A673 (cell line): ENCODE measurements around the gene ABHD1. TPM values are rescaled to one million over a fixed set of nuclear protein-coding genes. Genes with fewer than 3 reads are reported as not detected.

ENCODE experiments used
- BruUV-seq: library from RNA; stranded (reverse); fragments of 400-500 nt; replicated peaks from 2 replicates; lab custom pipeline; 2021; lab: Mats Ljungman, UMichigan
- CTCF ChIA-PET: fragments of 300-600 bp; sonication (Branson Sonifier 250); formaldehyde crosslinking; loops from one replicate; lab custom pipeline; 2022; ENCODE audit warnings: antibody characterized with exemption; lab: Charles Lee
- POLR2A ChIA-PET: fragments of 300-600 bp; sonication (Branson Sonifier 250); formaldehyde crosslinking; loops from one replicate; lab custom pipeline; 2022; ENCODE audit warnings: antibody characterized with exemption; ENCODE audit not compliant: low non-redundant PET; lab: Charles Lee
- DNase-seq: peaks from one replicate; pipeline ENCODE4 v3.0.0-alpha.2; 2015; ENCODE audit warnings: low spot score
- H3K27ac ChIP-seq: fragments of 200-600 bp; sonication (generic); 2 replicates; pipeline ENCODE4 v1.5.1; 2016; ENCODE audit warnings: mixed run types, low read depth, mild to moderate bottlenecking, mixed read lengths, antibody characterized with exemption, low read length; ENCODE audit not compliant: poor library complexity, severe bottlenecking
- H3K27me3 ChIP-seq: fragments of 200-600 bp; sonication (generic); replicated peaks from 2 replicates; pipeline ENCODE4 v1.6.1; 2017; ENCODE audit warnings: mixed run types, low read depth, mild to moderate bottlenecking, mixed read lengths, antibody characterized with exemption, low read length; ENCODE audit not compliant: insufficient read depth, poor library complexity
- H3K36me3 ChIP-seq: fragments of 200-600 bp; sonication (generic); 2 replicates; pipeline ENCODE4 v1.6.1; 2016; ENCODE audit warnings: mixed run types, mild to moderate bottlenecking, mixed read lengths, antibody characterized with exemption, low read length; ENCODE audit not compliant: insufficient read depth, poor library complexity, severe bottlenecking
- H3K4me1 ChIP-seq: fragments of 200-600 bp; sonication (generic); 2 replicates; pipeline ENCODE4 v1.6.1; 2017; ENCODE audit warnings: mixed run types, mild to moderate bottlenecking, mixed read lengths, antibody characterized with exemption, low read length; ENCODE audit not compliant: insufficient read depth, poor library complexity, severe bottlenecking
- H3K4me3 ChIP-seq: fragments of 200-600 bp; sonication (generic); 2 replicates; pipeline ENCODE4 v1.5.1; 2016; ENCODE audit warnings: low read depth, mixed run types, mild to moderate bottlenecking, mixed read lengths, low read length; ENCODE audit not compliant: poor library complexity, severe bottlenecking
- H3K9me3 ChIP-seq: fragments of 200-600 bp; sonication (generic); 2 replicates; pipeline ENCODE4 v1.6.1; 2016; ENCODE audit warnings: mixed run types, low read depth, mild to moderate bottlenecking, mixed read lengths, antibody characterized with exemption, low read length; ENCODE audit not compliant: poor library complexity, severe bottlenecking
- EZH2 ChIP-seq: fragments of 200-600 bp; sonication (generic); IDR thresholded peaks from 2 replicates; pipeline ENCODE4 v1.6.1; 2017; ENCODE audit warnings: borderline replicate concordance, low read depth, mild to moderate bottlenecking, mixed read lengths, antibody characterized with exemption, low read length; ENCODE audit not compliant: poor library complexity, severe bottlenecking
- intact Hi-C: fragments of 100-400 bp; cut with micrococcal nuclease; formaldehyde crosslinking; loops from one replicate; pipeline ENCODE4 v1.10.0; 2022; ENCODE audit not compliant: unreplicated experiment
- total RNA-seq: library from RNA; stranded (reverse); gene quantifications from 2 replicates; pipeline ENCODE4 v1.2.3, GENCODE V29; 2021
- TF ChIP-seq, protein P1 (sequence below): fragments of 300-800, 200-600 bp; sonication (generic); conservative IDR thresholded peaks from 2 replicates; pipeline ENCODE4 v1.5.1; 2017; ENCODE audit warnings: low read depth, mild to moderate bottlenecking, antibody characterized with exemption, low read length, moderate library complexity, mixed read lengths

ABHD1 gene
- total RNA-seq, 1 experiment from 2014 or later: not detected

DNA sequence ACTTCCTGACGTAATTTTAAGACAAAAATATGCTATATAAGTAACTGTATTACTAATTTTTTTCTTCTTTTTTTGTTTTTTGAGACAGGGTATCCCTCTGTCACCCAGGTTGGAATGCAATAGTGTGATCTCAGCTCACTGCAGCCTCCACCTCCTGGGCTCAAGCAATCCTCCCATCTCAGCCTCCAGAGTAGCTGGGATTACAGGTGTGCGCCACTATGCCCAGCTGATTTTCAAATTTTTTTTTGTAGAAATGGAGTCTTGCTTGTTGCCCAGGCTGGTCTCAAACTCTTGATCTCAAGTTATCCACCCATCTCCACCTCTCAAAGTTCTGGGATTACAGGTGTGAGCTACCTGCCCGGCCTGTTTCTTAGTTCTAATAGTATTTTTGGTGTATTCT is 54.9 kb downstream of the ABHD1 start:
- Histone ChIP-seq H3K4me3 (no peak overlapping the region), H3K27ac (no peak overlapping the region), H3K4me1 (peaks cover 10% of the 10 kb centered on the region), H3K9me3 (no peaks in the 10 kb centered on the region), H3K36me3 (no peaks in the 10 kb centered on the region), H3K27me3 (no peaks in the 10 kb centered on the region)
- no peak for DNase-seq
- TF ChIP-seq, protein P1, sequence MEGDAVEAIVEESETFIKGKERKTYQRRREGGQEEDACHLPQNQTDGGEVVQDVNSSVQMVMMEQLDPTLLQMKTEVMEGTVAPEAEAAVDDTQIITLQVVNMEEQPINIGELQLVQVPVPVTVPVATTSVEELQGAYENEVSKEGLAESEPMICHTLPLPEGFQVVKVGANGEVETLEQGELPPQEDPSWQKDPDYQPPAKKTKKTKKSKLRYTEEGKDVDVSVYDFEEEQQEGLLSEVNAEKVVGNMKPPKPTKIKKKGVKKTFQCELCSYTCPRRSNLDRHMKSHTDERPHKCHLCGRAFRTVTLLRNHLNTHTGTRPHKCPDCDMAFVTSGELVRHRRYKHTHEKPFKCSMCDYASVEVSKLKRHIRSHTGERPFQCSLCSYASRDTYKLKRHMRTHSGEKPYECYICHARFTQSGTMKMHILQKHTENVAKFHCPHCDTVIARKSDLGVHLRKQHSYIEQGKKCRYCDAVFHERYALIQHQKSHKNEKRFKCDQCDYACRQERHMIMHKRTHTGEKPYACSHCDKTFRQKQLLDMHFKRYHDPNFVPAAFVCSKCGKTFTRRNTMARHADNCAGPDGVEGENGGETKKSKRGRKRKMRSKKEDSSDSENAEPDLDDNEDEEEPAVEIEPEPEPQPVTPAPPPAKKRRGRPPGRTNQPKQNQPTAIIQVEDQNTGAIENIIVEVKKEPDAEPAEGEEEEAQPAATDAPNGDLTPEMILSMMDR: no peak
- no peak for TF ChIP-seq EZH2
- intact Hi-C loops: no loop called here
- ChIA-PET POLR2A (no interaction called here), CTCF (no interaction called here)
- no TSS peak for BruUV-seq

DNA sequence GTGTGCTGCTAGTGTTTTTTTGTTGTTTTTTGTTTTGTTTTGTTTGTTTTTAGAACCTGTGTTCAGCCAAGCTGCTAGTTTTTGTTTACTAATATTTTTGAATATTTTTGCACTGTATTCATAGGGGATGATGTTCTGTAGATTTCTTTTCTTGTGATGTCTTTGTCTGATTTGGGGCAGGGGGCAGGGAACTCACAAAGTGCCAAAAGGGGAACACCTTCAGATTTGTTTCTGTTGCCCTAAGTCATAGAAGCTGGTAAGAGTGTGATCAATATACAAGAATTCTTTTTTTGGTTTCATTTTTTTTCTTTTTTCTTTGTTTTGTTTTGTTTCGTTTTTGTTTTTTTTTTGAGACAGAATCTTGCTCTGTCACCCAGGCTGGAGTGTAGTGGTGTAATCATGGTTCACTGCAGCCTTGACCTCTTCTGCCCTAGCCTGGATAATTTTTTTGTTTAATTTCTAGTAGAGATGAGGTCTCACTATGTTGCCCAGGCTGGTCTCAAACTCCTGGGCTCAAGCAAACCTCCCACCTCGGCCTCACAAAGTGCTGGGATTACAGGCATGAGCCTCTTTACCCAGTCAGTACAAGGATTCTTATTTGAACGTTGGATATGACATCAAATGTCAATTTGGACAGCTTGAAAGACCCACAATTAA is 55.9 kb downstream of the ABHD1 start:
- CTCF ChIA-PET: no interaction called here
- no peaks in the 10 kb centered on the region for H3K36me3 ChIP-seq
- TF ChIP-seq, protein P1: no peak
- no peak for TF ChIP-seq EZH2
- H3K4me3 ChIP-seq: no peak overlapping the region
- BruUV-seq: no TSS peak
- no peaks in the 10 kb centered on the region for H3K27me3 ChIP-seq
- no peaks in the 10 kb centered on the region for H3K9me3 ChIP-seq
- intact Hi-C loops: no loop called here
- DNase-seq: no peak
- peaks cover 18% of the 10 kb centered on the region for H3K4me1 ChIP-seq
- POLR2A ChIA-PET: no interaction called here
- H3K27ac ChIP-seq: no peak overlapping the region

Other genes with a start within 250 kb of the ABHD1 start
- 8.4 and 9.0 TPM in 2 replicates for gene MAPRE3, start 153.2 kb upstream of the ABHD1 start, total RNA-seq
- gene TMEM214, start 90.8 kb upstream of the ABHD1 start, total RNA-seq: 76.7 and 77.8 TPM in 2 replicates
- gene AGBL5, start 72.1 kb upstream of the ABHD1 start, total RNA-seq: 64.1 and 72.8 TPM in 2 replicates
- 235 and 237 TPM in 2 replicates for gene OST4, start 52.2 kb upstream of the ABHD1 start, total RNA-seq
- 31.0 and 46.8 TPM in 2 replicates for gene EMILIN1, start 45.2 kb upstream of the ABHD1 start, total RNA-seq
- gene KHK, start 37.0 kb upstream of the ABHD1 start, total RNA-seq: 39.1 and 40.2 TPM in 2 replicates
- gene CGREF1, start 4.7 kb upstream of the ABHD1 start, total RNA-seq: 8.4 and 9.4 TPM in 2 replicates
- 52.7 and 53.8 TPM in 2 replicates for gene PREB, start 10.8 kb downstream of the ABHD1 start, total RNA-seq
- not detected in 2 replicates for gene PRR30, start 15.6 kb downstream of the ABHD1 start, total RNA-seq
- gene TCF23, start 25.2 kb downstream of the ABHD1 start, total RNA-seq: not detected in 2 replicates
- gene ATRAID, start 88.2 kb downstream of the ABHD1 start, total RNA-seq: 106 and 107 TPM in 2 replicates
- 366 and 515 TPM in 2 replicates for gene SLC5A6, start 88.5 kb downstream of the ABHD1 start, total RNA-seq
- 194 and 210 TPM in 2 replicates for gene CAD, start 93.6 kb downstream of the ABHD1 start, total RNA-seq
- 45.0 and 45.6 TPM in 2 replicates for gene SLC30A3, start 139.2 kb downstream of the ABHD1 start, total RNA-seq
- gene DNAJC5G, start 151.6 kb downstream of the ABHD1 start, total RNA-seq: 2.4 and 2.7 TPM in 2 replicates
- 2.2 and 2.8 TPM in 2 replicates for gene TRIM54, start 158.6 kb downstream of the ABHD1 start, total RNA-seq
- 0.64 and 0.68 TPM in 2 replicates for gene UCN, start 184.6 kb downstream of the ABHD1 start, total RNA-seq
- gene MPV17, start 199.3 kb downstream of the ABHD1 start, total RNA-seq: 63.4 and 66.3 TPM in 2 replicates
- 85.7 and 89.3 TPM in 2 replicates for gene GTF3C2, start 232.9 kb downstream of the ABHD1 start, total RNA-seq
- gene EIF2B4, start 246.5 kb downstream of the ABHD1 start, total RNA-seq: 68.8 and 74.7 TPM in 2 replicates
- gene SNX17, start 246.8 kb downstream of the ABHD1 start, total RNA-seq: 109 and 110 TPM in 2 replicates